Activated T-helper 17 cell treated with anti-CD3 and anti-CD28 coated beads, Interleukin-2, amount 50 U/mL, for 72 hours (primary cell): ENCODE results near the gene XIRP2. TPM values are rescaled to one million over a fixed set of nuclear protein-coding genes. Genes with fewer than 3 reads are reported as not detected.

Experiments
- ATAC-seq: fragments of 150-1000 bp; cut with Tn5 transposase; replicated peaks from 2 replicates; pipeline ENCODE4 v1.10.0; 2021; ENCODE audit warnings: mild to moderate bottlenecking, moderate library complexity
- H3K27ac Mint-ChIP-seq: one replicate; pipeline ENCODE4 v1.8.0; 2022; ENCODE audit warnings: mixed read lengths
- H3K27me3 Mint-ChIP-seq: one replicate; pipeline ENCODE4 v1.8.0; 2022; ENCODE audit warnings: mixed read lengths
- H3K36me3 Mint-ChIP-seq: one replicate; pipeline ENCODE4 v1.8.0; 2022; ENCODE audit warnings: low read depth, mild to moderate bottlenecking, mixed read lengths
- H3K4me1 Mint-ChIP-seq: one replicate; pipeline ENCODE4 v1.8.0; 2022; ENCODE audit warnings: mixed read lengths
- H3K4me3 Mint-ChIP-seq: one replicate; pipeline ENCODE4 v1.8.0; 2022; ENCODE audit warnings: mild to moderate bottlenecking, mixed read lengths
- H3K9me3 Mint-ChIP-seq: one replicate; pipeline ENCODE4 v1.8.0; 2022; ENCODE audit warnings: mixed read lengths
- total RNA-seq, 2 donors: library from RNA; stranded (reverse); gene quantifications; one replicate each; pipeline ENCODE4 v1.2.3, GENCODE V29; 2022

XIRP2 gene
- total RNA-seq, 2 donors from 2014 or later, result not detected

- ATAC-seq, result no peak
- Mint-ChIP-seq H3K27me3 (no peaks in the 10 kb centered on the region), H3K9me3 (peaks cover 4% of the 10 kb centered on the region), H3K4me1 (no peaks in the 10 kb centered on the region), H3K27ac (no peak overlapping the region), H3K4me3 (no peak overlapping the region), H3K36me3 (no peaks in the 10 kb centered on the region)
These were observed 308.4 kb downstream of the XIRP2 start for GRCh38 chr2:167196461-167197252.

GRCh38 chr2:167198009-167198408 is 309.7 kb downstream of the XIRP2 start:
- H3K4me1 Mint-ChIP-seq, result no peaks in the 10 kb centered on the region
- peaks cover 4% of the 10 kb centered on the region for H3K9me3 Mint-ChIP-seq
- no peaks in the 10 kb centered on the region for H3K27me3 Mint-ChIP-seq
- H3K27ac Mint-ChIP-seq, result no peak overlapping the region
- no peak for ATAC-seq
- H3K4me3 Mint-ChIP-seq, result no peak overlapping the region
- H3K36me3 Mint-ChIP-seq, result no peaks in the 10 kb centered on the region

- no peak for ATAC-seq
- no peaks in the 10 kb centered on the region for H3K27me3 Mint-ChIP-seq
- H3K27ac Mint-ChIP-seq, result no peak overlapping the region
- H3K4me3 Mint-ChIP-seq, result no peak overlapping the region
- no peaks in the 10 kb centered on the region for H3K36me3 Mint-ChIP-seq
- H3K4me1 Mint-ChIP-seq, result no peaks in the 10 kb centered on the region
- H3K9me3 Mint-ChIP-seq, result peaks cover 4% of the 10 kb centered on the region
These were observed 310.3 kb downstream of the XIRP2 start for GRCh38 chr2:167198576-167198975.

- Mint-ChIP-seq H3K4me1 (no peaks in the 10 kb centered on the region), H3K27ac (no peak overlapping the region), H3K36me3 (no peaks in the 10 kb centered on the region), H3K27me3 (no peaks in the 10 kb centered on the region), H3K4me3 (no peak overlapping the region), H3K9me3 (peaks cover 4% of the 10 kb centered on the region)
- no peak for ATAC-seq
These were observed 311.7 kb downstream of the XIRP2 start for GRCh38 chr2:167200019-167200418.

- Mint-ChIP-seq H3K36me3 (no peaks in the 10 kb centered on the region), H3K9me3 (peaks cover 3% of the 10 kb centered on the region), H3K27me3 (no peaks in the 10 kb centered on the region), H3K4me3 (no peak overlapping the region), H3K4me1 (no peaks in the 10 kb centered on the region), H3K27ac (no peak overlapping the region)
- ATAC-seq, result no peak
These were observed 321.5 kb downstream of the XIRP2 start for GRCh38 chr2:167209784-167210183.

GRCh38 chr2:167212014-167212648 is 323.9 kb downstream of the XIRP2 start:
- Mint-ChIP-seq H3K27ac (no peak overlapping the region), H3K4me1 (no peaks in the 10 kb centered on the region), H3K4me3 (no peak overlapping the region), H3K27me3 (no peaks in the 10 kb centered on the region), H3K9me3 (peaks cover 3% of the 10 kb centered on the region), H3K36me3 (no peaks in the 10 kb centered on the region)
- no peak for ATAC-seq

GRCh38 chr2:167215595-167215994 is 327.3 kb downstream of the XIRP2 start:
- H3K4me1 Mint-ChIP-seq, result no peaks in the 10 kb centered on the region
- no peaks in the 10 kb centered on the region for H3K27me3 Mint-ChIP-seq
- ATAC-seq, result no peak

GRCh38 chr2:167237478-167237877 is 349.2 kb downstream of the XIRP2 start:
- Mint-ChIP-seq H3K36me3 (no peaks in the 10 kb centered on the region), H3K27me3 (no peaks in the 10 kb centered on the region), H3K4me3 (no peak overlapping the region), H3K27ac (no peak overlapping the region), H3K9me3 (no peaks in the 10 kb centered on the region), H3K4me1 (no peaks in the 10 kb centered on the region)
- ATAC-seq, result no peak

More at GRCh38 chr2:167215595-167215994, 327.3 kb downstream of the XIRP2 start:
- no peak overlapping the region for H3K4me3 Mint-ChIP-seq
- H3K36me3 Mint-ChIP-seq, result no peaks in the 10 kb centered on the region
- no peak overlapping the region for H3K27ac Mint-ChIP-seq
- peaks cover 3% of the 10 kb centered on the region for H3K9me3 Mint-ChIP-seq

GRCh38 chr2:167240671-167241070 is 352.4 kb downstream of the XIRP2 start:
- no peaks in the 10 kb centered on the region for H3K9me3 Mint-ChIP-seq
- H3K4me3 Mint-ChIP-seq, result no peak overlapping the region
- H3K27me3 Mint-ChIP-seq, result no peaks in the 10 kb centered on the region
- H3K27ac Mint-ChIP-seq, result no peak overlapping the region
- no peaks in the 10 kb centered on the region for H3K36me3 Mint-ChIP-seq
- H3K4me1 Mint-ChIP-seq, result no peaks in the 10 kb centered on the region
- ATAC-seq, result no peak

GRCh38 chr2:167249197-167249596 is 360.9 kb downstream of the XIRP2 start:
- ATAC-seq, result no peak

GRCh38 chr2:167253025-167253424 is 364.7 kb downstream of the XIRP2 start:
- H3K27ac Mint-ChIP-seq, result no peak overlapping the region
- H3K4me1 Mint-ChIP-seq, result no peaks in the 10 kb centered on the region
- ATAC-seq, result no peak
- no peak overlapping the region for H3K4me3 Mint-ChIP-seq
- H3K36me3 Mint-ChIP-seq, result no peaks in the 10 kb centered on the region
- no peaks in the 10 kb centered on the region for H3K27me3 Mint-ChIP-seq
- no peaks in the 10 kb centered on the region for H3K9me3 Mint-ChIP-seq

More at GRCh38 chr2:167249197-167249596, 360.9 kb downstream of the XIRP2 start:
- H3K4me3 Mint-ChIP-seq, result no peak overlapping the region
- H3K27ac Mint-ChIP-seq, result no peak overlapping the region
- H3K4me1 Mint-ChIP-seq, result no peaks in the 10 kb centered on the region
- H3K36me3 Mint-ChIP-seq, result no peaks in the 10 kb centered on the region
- no peaks in the 10 kb centered on the region for H3K9me3 Mint-ChIP-seq
- H3K27me3 Mint-ChIP-seq, result no peaks in the 10 kb centered on the region

- ATAC-seq, result no peak
- Mint-ChIP-seq H3K27ac (no peak overlapping the region), H3K36me3 (no peaks in the 10 kb centered on the region), H3K4me1 (no peaks in the 10 kb centered on the region), H3K27me3 (no peaks in the 10 kb centered on the region), H3K4me3 (no peak overlapping the region), H3K9me3 (no peaks in the 10 kb centered on the region)
These were observed 366.4 kb downstream of the XIRP2 start for GRCh38 chr2:167254721-167255120.

- no peaks in the 10 kb centered on the region for H3K4me1 Mint-ChIP-seq
- H3K9me3 Mint-ChIP-seq, result no peaks in the 10 kb centered on the region
- no peak overlapping the region for H3K27ac Mint-ChIP-seq
- no peaks in the 10 kb centered on the region for H3K36me3 Mint-ChIP-seq
- no peak for ATAC-seq
- no peak overlapping the region for H3K4me3 Mint-ChIP-seq
- no peaks in the 10 kb centered on the region for H3K27me3 Mint-ChIP-seq
These were observed 370.4 kb downstream of the XIRP2 start for GRCh38 chr2:167258712-167259111.

- no peak for ATAC-seq
- peaks cover 14% of the 10 kb centered on the region for H3K9me3 Mint-ChIP-seq
- H3K27ac Mint-ChIP-seq, result no peak overlapping the region
- H3K4me1 Mint-ChIP-seq, result no peaks in the 10 kb centered on the region
- no peaks in the 10 kb centered on the region for H3K27me3 Mint-ChIP-seq
- no peaks in the 10 kb centered on the region for H3K36me3 Mint-ChIP-seq
- H3K4me3 Mint-ChIP-seq, result no peak overlapping the region
These were observed 376.1 kb downstream of the XIRP2 start for GRCh38 chr2:167264380-167264779.

- no peak overlapping the region for H3K27ac Mint-ChIP-seq
- H3K9me3 Mint-ChIP-seq, result peaks cover 17% of the 10 kb centered on the region
- H3K4me3 Mint-ChIP-seq, result no peak overlapping the region
- no peak for ATAC-seq
- no peaks in the 10 kb centered on the region for H3K36me3 Mint-ChIP-seq
- H3K27me3 Mint-ChIP-seq, result no peaks in the 10 kb centered on the region
- no peaks in the 10 kb centered on the region for H3K4me1 Mint-ChIP-seq
These were observed 376.7 kb downstream of the XIRP2 start for GRCh38 chr2:167265004-167265403.
